Lower leg skin (tissue), 3 donors: ENCODE results near the gene SFI1.

Experiments
- POLR2A ChIP-seq, 2 donors: fragments of 450-650 bp; IDR thresholded peaks; one replicate each; pipeline ENCODE4 v1.6.1; 2016 to 2017; ENCODE audit warnings: antibody characterized with exemption in 2 of 2, mild to moderate bottlenecking in 1 of 2, moderate library complexity in 1 of 2
- TF ChIP-seq, protein P1 (sequence below), 3 donors: fragments of 450-650 bp; IDR thresholded peaks; one replicate each; pipeline ENCODE4 v1.5.1; 2016; ENCODE audit warnings: antibody characterized with exemption in 3 of 3, mild to moderate bottlenecking in 3 of 3, moderate library complexity in 2 of 3

DNA sequence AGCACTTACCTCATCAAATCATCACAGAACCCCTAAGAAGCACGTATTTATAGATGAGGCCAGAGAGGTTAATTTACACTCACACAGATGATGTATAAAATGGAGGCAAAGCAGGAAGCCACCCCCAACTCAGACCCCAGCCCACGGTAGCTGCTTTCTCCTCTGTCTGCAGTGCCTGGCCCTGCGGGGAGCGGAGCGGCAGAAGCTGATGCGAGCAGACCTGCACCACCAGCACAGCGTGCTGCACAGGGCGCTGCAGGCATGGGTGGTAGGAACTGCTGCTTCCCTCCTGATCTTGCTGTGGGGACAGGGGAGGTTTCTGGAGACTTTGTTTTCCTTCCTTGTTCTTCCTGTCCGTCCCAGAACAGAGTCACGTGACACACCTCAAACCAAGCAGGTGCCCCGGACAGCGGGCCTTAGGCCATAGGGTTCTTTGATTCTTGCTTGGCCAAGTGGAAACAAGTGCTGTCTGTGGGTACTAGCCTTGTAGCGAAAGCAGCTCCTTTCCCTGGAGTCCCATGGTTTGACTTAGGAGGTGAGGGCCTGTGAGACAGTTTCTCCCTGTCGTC lies 107.9 kb downstream of the SFI1 start:
- TF ChIP-seq, protein P1, sequence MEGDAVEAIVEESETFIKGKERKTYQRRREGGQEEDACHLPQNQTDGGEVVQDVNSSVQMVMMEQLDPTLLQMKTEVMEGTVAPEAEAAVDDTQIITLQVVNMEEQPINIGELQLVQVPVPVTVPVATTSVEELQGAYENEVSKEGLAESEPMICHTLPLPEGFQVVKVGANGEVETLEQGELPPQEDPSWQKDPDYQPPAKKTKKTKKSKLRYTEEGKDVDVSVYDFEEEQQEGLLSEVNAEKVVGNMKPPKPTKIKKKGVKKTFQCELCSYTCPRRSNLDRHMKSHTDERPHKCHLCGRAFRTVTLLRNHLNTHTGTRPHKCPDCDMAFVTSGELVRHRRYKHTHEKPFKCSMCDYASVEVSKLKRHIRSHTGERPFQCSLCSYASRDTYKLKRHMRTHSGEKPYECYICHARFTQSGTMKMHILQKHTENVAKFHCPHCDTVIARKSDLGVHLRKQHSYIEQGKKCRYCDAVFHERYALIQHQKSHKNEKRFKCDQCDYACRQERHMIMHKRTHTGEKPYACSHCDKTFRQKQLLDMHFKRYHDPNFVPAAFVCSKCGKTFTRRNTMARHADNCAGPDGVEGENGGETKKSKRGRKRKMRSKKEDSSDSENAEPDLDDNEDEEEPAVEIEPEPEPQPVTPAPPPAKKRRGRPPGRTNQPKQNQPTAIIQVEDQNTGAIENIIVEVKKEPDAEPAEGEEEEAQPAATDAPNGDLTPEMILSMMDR (IDR thresholded peaks at IDR 0.05) = no peak
- no peak for TF ChIP-seq POLR2A (IDR thresholded peaks at IDR 0.05)
